Stimulated activated CD8-positive, alpha-beta memory T cell treated with anti-CD3 and anti-CD28 coated beads, Interleukin-15, amount 100 ng/mL, for 48 hours (primary cell): Measurements from ENCODE around the gene DDIT3.
"Not testable (repeated sequence)": the region's sequence is repeated elsewhere in the genome, so short reads cannot be mapped to it uniquely, and the experiment has no call there.

Experiments
- DNase-seq, 2 donors: peaks; one replicate each; pipeline ENCODE4 v3.0.0-alpha.2; 2020; ENCODE audit warnings: low read depth in 2 of 2

Gene DDIT3

GRCh38 chr12:57520053-57520818 lies at the start of gene DDIT3:
TSS of gene DDIT3 (minus strand) at chr12:57520514. CDS start at chr12:57517406, 3,108 bp downstream.
- peak; percentile 100 for DNase-seq

- DNase-seq: no peak
Observed at GRCh38 chr12:57569858-57570257, 49.5 kb upstream of the DDIT3 start.

- DNase-seq: no peak
Observed at GRCh38 chr12:57568838-57569237, 48.5 kb upstream of the DDIT3 start.

GRCh38 chr12:57564178-57564740 lies 43.9 kb upstream of the DDIT3 start:
- no peak for DNase-seq

- DNase-seq: no peak
Observed at GRCh38 chr12:57563358-57563757, 43.0 kb upstream of the DDIT3 start.

GRCh38 chr12:57561117-57561516 lies 40.8 kb upstream of the DDIT3 start:
- not testable (repeated sequence) for DNase-seq

- DNase-seq: no peak
Observed at GRCh38 chr12:57560516-57560915, 40.2 kb upstream of the DDIT3 start.

- no peak for DNase-seq
Observed at GRCh38 chr12:57558864-57559263, 38.5 kb upstream of the DDIT3 start.

GRCh38 chr12:57554897-57555296 lies 34.6 kb upstream of the DDIT3 start:
- DNase-seq: no peak

GRCh38 chr12:57554453-57554852 lies 34.1 kb upstream of the DDIT3 start:
- no peak for DNase-seq

- DNase-seq: no peak
Observed at GRCh38 chr12:57553343-57554202, 33.3 kb upstream of the DDIT3 start.

GRCh38 chr12:57552835-57553313 lies 32.6 kb upstream of the DDIT3 start:
- no peak for DNase-seq

- DNase-seq: no peak
Observed at GRCh38 chr12:57552306-57552651, 32.0 kb upstream of the DDIT3 start.

- no peak for DNase-seq
Observed at GRCh38 chr12:57551637-57552305, 31.5 kb upstream of the DDIT3 start.

GRCh38 chr12:57550641-57551549 lies 30.6 kb upstream of the DDIT3 start:
- DNase-seq: no peak

- peak; percentile 47 to 54 for DNase-seq
Observed at GRCh38 chr12:57549909-57550640, 29.8 kb upstream of the DDIT3 start, which contains the start of gene KIF5A. TSS of gene KIF5A (plus strand) at chr12:57550044. CDS start at chr12:57550272, 228 bp downstream.

- no peak for DNase-seq
Observed at GRCh38 chr12:57549203-57549908, 29.0 kb upstream of the DDIT3 start.

GRCh38 chr12:57548488-57548887 lies 28.2 kb upstream of the DDIT3 start:
- no peak for DNase-seq

- no peak for DNase-seq
Observed at GRCh38 chr12:57548013-57548315, 27.6 kb upstream of the DDIT3 start.
